ENCODE measurements around the gene MMP20.
"Not testable (repeated sequence)": the region's sequence is repeated elsewhere in the genome, so short reads cannot be mapped to it uniquely, and the experiment has no call there.

MMP20 gene, protein sequence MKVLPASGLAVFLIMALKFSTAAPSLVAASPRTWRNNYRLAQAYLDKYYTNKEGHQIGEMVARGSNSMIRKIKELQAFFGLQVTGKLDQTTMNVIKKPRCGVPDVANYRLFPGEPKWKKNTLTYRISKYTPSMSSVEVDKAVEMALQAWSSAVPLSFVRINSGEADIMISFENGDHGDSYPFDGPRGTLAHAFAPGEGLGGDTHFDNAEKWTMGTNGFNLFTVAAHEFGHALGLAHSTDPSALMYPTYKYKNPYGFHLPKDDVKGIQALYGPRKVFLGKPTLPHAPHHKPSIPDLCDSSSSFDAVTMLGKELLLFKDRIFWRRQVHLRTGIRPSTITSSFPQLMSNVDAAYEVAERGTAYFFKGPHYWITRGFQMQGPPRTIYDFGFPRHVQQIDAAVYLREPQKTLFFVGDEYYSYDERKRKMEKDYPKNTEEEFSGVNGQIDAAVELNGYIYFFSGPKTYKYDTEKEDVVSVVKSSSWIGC

DNA sequence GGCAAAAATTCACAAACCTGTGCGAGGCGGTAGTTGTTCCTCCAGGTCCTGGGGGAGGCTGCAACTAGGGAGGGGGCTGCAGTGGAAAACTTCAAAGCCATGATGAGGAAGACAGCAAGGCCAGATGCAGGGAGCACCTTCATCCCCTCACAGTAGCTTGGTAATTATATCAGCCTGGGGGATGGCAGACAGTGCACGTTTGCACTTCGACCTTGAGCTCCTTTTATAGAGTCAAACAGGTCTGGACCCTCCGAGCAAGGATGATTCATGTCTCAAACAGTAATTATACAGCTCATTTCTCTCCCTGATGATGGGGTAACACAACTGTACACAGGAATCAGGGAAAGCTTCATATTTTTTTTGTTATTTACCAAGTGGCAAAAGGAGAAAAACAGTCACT, at the start of gene MMP20:
Gene MMP20, minus strand, starts transcription at position 156 of the 400 bp plus-strand sequence. Its CDS starts 13 bp downstream, at position 143.
- DNase-seq (ENCODE audit: low read depth in 2 of 2), result no peak

GRCh38 chr11:102669664-102670063, 44.5 kb upstream of the MMP20 start:
- DNase-seq (ENCODE audit: low read depth in 2 of 2), result peak; percentile 25 to 36

GRCh38 chr11:102666331-102666957, 41.3 kb upstream of the MMP20 start:
- peak; percentile 6 to 13 for DNase-seq (ENCODE audit: low read depth in 2 of 2)

DNA sequence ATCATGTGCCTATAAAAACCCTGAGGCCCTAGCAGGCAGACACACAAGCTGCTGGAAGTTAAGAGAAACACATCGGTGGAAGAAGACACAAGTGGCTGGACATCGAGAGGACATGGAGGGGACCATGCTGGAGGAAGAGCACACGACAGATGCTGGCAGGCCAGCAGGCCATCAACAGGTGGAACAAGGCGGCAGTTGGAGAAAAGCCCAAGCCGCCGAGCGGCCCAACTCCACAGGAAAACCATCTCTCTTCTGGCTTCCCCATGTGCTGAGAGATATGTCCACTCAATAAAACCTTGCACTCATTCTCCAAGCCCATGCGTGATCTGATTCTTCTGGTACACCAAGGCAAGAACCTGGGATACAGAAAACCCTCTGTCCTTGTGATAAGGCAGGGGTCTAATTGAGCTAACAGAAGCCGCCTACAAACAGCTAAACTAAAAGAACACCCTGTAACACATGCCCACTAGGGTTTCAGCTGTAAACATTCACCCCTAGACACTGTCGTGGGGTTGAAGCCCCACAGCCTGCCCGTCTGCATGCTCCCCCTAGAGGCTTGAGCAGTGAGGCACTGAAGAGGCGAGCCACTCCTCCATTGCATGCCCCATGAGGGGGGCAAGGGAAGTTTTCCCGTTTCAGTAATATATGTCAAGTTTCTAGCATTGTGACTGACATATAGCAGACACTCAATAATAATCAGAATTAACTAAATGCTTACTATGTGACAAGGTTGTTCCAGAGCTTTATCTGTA, 39.0 kb upstream of the MMP20 start:
- DNase-seq (ENCODE audit: low read depth in 2 of 2), result no peak

DNA sequence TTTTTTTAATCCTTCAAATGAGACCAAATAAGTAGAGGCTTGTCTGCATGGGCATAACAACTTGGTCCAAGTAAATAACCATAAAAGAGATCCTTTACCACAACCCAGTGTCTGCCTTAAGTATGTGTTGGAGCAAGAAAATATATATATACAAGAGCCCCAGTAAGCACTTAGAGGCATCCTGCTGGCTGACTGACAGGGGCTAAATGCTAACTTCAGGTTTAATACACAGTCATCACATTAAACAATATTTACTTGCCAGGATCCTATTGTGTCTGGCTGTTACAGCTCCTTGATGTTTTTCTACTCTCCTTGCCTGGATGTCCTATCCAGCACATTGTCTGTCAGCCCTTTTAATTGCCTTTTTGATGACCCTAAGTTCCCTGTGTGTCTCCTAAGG, 37.5 kb upstream of the MMP20 start:
- DNase-seq (ENCODE audit: low read depth in 2 of 2), result no peak

DNA sequence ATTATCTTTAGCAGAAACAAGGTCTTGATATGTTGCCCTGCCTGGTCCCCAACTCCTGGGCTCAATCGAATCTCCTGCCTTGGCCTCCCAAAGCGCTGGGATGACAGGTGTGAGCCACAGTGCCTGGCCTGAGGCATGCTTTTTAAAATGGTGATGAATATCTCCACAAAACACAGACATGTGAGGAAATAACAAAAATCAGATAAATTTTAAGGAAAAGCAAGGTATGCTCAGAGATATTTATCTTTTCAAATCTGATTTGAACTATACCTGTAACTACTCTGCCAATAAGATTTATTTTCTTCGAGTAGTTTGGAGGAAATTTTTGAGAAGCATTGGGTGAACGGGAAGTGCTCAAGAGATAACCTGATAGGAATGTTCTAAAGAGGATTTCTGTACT, 35.9 kb upstream of the MMP20 start:
- no peak for DNase-seq (ENCODE audit: low read depth in 2 of 2)

DNA sequence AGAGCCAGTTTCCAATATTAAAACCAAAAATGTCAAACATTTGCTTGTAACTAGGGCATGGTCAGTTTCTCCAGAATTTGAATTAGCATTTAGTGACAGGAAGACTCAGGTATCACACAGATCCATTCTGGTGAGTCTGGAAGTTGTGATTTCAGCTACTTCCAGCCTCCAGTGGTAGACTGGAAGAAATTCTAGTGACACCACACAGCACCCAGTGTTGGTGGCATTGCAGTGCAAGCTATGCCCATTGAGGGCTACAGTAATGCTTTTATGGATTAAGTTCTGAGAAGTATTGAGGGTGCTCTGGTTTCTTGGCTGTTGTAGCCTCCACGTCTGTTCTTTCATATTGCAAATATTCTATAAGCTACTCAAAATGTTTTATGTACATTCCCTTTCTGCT, 31.4 kb upstream of the MMP20 start:
- no peak for DNase-seq (ENCODE audit: low read depth in 2 of 2)

- no peak for DNase-seq (ENCODE audit: low read depth in 2 of 2)
Measured at GRCh38 chr11:102655547-102655946, 30.4 kb upstream of the MMP20 start.

DNA sequence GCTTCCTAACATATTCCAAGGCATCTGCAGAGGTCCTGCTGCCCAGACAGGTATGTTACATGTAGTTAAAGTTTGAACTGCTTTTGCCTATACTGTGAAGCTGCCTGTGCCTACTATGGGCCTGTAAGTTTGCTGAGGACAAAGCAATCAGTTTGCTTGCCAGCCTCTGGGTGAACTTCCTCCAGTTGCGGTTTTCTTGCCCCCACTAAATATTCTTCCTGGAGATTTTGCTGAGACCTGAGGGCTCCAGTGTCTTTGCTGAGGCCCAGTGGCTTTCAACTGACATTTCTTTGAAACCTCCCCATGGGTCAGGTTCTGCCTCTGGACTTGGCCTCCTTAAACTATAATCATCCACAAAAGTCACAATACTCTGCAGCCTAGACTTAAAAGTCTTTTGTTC, 29.6 kb upstream of the MMP20 start:
- DNase-seq (ENCODE audit: low read depth in 2 of 2), result no peak

GRCh38 chr11:102653744-102654291, 28.7 kb upstream of the MMP20 start:
- no peak for DNase-seq (ENCODE audit: low read depth in 2 of 2)

GRCh38 chr11:102647430-102647829, 22.3 kb upstream of the MMP20 start:
- DNase-seq (ENCODE audit: low read depth in 2 of 2), result no peak

- DNase-seq (ENCODE audit: low read depth in 2 of 2), result no peak
Measured at GRCh38 chr11:102643941-102644340, 18.8 kb upstream of the MMP20 start.

DNA sequence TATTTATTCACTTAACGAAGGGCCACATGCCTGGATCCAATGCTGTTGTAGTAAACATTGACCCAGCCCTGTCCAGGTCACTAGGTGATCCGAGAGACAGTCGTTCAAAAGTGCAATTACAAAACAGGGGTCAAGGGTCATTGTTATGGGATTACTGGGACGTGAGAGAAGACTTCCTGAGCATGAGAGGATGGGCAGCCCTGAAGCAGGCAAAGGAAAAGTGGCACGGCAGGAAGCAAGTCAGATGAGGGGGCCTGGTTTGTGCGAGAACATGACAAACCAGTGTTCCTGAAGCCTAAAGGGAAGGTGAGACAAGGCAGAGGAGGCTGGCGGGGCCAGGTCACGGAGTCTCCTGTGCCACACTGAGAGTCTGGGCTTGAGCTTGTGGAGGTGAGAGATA, 15.8 kb upstream of the MMP20 start:
- no peak for DNase-seq (ENCODE audit: low read depth in 2 of 2)

DNA sequence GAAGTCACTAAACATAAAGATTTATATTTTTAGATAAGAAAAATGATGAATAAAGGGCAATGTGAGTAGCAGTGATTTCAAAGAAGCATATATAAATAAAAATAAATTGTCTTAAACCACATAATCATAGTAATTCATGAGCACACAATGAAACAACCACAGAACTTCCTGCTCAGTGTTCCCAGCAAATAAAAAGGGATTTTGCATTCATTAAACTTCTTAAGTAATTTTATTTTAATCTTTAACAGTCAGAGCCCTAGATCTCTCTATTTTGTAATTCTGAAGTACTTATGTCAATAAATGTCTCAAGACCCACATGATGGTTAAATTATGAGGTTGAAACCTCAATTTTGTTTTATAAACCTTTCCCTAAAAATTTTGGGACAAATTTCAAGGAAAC, 14.5 kb upstream of the MMP20 start:
- DNase-seq (ENCODE audit: low read depth in 2 of 2), result no peak

DNA sequence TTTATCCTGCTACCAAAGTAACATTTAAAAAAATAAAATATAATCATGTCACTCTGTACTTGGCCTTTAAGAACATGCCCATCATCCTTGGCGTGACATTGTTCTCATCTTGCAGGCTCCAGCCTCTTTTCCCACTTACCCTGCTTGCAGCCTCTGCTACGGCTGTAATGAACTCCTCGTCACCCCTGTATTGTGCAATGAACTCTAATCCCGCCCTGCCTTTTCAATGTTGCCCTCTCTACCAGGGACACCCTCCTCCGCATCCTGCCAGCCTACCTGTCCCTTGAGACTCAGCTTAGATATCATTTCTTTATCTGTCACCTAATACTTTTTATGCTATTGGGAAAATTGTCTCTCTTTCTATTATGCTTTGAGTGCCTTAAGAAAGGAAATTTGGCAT, 12.6 kb upstream of the MMP20 start:
- no peak for DNase-seq (ENCODE audit: low read depth in 2 of 2)

DNA sequence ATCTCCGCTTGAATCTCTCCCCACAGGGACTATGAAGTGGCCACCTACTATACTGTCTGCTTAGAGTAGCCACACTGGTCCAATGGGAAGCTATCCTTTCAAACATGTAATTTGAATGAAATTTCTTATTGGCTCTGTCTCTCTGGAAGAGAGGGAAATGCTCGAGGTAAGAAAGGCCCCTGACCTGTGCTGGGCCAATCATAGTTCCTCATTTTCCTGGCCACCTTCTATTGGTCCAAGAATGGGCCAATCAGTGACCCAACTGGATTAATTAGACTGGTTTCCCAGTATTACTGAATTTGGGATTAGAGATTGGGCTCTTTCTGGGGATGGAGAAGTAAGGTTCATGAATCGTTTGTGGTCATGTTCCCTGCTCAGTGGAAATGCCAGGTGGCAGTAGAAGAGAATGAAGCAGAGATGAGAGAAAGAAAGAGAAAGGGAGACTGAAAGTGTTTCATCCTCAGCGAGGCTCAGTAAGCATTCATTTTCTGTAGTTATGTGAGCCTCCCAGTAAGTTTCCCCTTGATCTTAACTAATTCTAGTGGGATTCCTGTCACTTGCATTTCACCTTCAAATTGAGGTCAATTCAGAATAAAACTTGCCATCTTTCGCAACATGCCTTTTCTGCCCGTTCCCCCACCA, 8.4 kb upstream of the MMP20 start:
- no peak for DNase-seq (ENCODE audit: low read depth in 2 of 2)

DNA sequence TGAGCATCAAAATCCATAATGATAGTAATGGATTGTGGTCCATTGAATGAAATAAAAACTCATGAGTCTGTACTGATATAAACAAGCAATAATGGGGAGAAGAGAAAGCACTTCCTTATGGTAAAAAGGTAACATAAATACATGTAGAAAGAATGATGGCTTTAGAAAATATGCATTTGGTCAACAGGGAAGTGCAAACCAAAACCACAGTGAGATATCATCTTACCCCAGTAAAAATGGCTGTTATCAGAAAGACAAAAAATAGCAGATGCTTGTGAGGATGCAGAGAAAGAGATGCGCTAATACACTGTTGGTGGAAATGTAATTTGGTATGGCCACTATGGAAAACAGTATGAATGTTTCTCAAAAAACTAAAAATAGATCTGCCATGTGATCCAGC, 6.9 kb upstream of the MMP20 start:
- no peak for DNase-seq (ENCODE audit: low read depth in 2 of 2)

DNA sequence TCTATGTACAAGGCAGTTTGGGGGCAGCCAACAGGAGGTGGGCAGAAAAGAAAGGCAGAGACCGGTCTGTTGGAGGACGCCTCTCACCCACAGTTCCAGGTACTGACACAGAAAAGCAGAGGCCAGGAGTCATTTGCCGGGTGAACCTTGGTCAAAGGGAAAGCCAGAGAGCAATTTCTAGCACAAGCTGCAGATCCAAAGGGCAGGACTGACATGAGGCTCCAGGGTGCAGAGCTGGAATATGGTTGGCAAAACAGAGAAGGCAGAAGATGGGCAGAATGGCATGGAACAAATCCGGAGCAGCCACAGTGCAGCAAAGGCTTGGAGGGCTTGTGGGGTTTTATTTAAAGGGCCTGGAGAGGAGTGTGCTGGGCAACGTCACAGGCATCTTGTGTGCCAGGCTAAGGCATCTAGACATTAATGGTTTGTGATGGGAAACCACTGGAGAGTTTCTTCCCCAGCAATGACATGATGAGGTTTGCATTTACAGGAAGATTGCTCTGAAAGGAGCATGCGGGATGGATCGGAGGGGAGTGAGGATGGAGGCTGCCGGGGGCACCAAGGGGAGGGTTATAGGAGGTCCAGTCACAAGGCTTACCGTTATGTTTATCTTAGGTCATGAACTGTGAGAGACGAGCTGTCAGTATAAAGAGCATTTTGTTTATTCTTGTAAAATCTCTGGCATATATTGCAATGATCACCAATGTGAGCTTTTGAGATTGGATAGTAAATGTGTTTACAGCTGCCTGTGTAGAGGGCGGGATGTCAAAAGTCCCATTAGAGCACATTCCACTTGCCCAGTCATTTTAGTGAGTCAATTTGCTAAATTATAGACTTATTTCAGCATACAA, 5.7 kb upstream of the MMP20 start:
- no peak for DNase-seq (ENCODE audit: low read depth in 2 of 2)

DNA sequence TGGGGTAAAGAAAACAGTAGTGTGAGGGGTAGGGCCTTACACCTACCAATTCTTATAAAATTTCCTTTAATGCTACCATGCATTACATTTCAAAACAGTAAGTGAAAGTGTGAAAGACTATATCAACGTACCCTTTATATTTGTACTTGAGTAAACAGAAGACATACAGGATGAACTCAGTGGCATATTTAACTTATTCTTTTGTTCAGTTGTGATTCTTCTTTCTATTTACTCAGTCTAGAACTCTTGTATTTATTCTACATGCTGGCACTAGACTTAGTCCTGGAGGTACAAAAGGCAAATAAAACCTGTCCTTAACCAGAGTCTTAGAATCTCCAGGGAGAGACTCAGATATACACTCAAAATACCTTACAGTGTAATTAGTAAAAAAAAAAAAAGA, 4.8 kb upstream of the MMP20 start:
- DNase-seq (ENCODE audit: low read depth in 2 of 2), result not testable (repeated sequence)

- DNase-seq (ENCODE audit: low read depth in 2 of 2), result peak in 1 of 2 experiments; percentile 5
Measured at GRCh38 chr11:102626676-102627075, 1.5 kb upstream of the MMP20 start.

- no peak for DNase-seq (ENCODE audit: low read depth in 2 of 2)
Measured at GRCh38 chr11:102623998-102624397, 1.1 kb downstream of the MMP20 start.

Data from fibroblast of skin of left biceps (primary cell).